ENCODE measurements around the gene NR2F2.

NR2F2 gene

DNA sequence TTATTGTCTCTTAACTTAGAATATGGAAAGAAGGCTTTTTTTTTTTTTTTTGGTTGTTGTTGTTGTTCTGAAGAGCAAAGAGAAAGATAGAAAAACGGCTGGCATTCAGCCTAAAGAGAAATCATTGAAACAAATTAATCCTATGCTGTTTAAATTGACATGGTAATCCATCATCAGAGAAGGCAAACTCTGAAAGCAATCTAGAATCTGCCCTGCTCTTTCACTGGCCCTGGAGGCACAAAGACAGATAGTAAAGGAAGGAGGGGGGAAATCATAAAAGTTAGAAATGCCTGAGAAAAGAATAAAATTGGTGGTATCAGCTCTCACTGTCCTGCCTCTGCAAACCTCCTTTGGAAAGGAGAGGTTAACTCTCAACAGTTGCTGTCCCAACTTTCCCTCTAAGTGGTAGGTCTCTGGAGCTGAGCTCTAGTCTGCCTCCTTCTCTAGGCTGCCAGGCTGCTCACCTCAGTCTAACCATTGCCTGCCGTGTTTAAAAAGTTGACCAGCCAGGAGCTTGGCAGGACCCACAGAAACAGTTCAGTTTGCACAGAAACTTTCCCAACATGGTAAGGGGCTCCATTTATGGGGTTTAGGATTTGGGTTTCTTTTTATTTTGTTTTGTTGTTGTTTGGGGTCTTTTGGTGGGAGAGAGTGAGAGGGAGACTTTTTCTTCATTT is 13.4 kb upstream of the NR2F2 start:
- DNase-seq (ENCODE audit: low spot score): peak; percentile 62

DNA sequence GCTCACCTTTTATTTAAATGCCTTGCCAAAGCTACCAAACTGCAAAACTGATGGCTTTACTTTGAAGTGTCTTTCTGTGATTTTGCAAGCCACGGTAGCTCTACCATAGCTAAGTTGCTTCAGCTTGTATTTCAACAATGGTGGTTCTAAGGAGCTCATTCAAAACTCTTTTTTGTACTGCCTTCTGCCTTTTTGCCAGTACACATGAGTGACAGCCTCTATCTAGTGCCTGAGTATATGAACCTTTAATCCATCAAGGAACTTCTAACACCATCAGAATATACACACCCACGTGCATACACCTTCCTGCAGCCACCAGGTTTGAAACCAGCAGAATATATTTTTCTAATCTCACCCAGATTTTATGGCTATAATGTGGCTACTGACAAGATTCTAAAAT is 10.4 kb upstream of the NR2F2 start:
- DNase-seq (ENCODE audit: low spot score): peak; percentile 49

- peak; percentile 61 for DNase-seq (ENCODE audit: low spot score)
Observed at GRCh38 chr15:96320703-96321638, 9.5 kb upstream of the NR2F2 start.

- DNase-seq (ENCODE audit: low spot score): peak; percentile 64
Observed at GRCh38 chr15:96321639-96322535, 8.6 kb upstream of the NR2F2 start.

GRCh38 chr15:96322536-96323318 is 7.8 kb upstream of the NR2F2 start:
- peak; percentile 54 for DNase-seq (ENCODE audit: low spot score)

DNA sequence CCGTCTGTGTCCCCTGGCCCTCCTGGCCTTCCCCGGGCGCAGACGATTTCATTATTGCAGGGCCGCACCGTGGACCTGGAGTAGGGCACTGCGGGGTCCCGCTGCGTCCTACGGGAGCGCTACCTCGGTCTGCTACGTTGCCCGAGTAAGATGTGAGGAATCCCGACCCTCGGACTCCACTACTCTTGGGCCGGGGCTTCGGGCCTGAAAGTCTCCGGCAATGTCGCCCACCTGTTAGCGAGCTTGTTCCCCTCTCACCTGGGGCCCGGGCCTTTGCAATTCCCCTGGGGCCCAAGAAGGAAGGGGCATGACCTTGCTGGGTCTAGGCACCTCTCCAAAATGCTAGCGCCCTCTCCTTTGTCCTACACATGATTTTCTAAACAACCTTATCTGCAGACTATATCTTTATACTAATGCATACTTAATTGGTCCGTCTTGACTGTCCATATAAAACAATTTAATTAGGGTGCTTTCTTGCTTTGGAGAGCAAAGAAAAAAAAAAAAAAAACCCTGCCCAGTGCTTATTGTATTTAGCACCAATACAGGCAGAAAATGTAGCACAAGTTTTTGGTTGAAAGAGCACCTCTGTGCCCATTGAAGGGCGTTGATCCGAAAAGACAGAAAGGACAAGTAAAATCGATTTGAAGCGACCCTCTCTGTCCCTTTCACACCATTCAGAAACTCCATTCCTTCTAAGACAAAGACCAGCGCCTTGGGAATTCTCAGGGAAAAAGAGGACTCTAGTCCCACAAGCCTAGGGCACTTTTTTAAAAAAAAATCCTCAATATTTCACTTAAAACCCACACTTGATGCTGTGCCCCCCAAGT is 7.0 kb upstream of the NR2F2 start:
- DNase-seq (ENCODE audit: low spot score): peak; percentile 7

DNA sequence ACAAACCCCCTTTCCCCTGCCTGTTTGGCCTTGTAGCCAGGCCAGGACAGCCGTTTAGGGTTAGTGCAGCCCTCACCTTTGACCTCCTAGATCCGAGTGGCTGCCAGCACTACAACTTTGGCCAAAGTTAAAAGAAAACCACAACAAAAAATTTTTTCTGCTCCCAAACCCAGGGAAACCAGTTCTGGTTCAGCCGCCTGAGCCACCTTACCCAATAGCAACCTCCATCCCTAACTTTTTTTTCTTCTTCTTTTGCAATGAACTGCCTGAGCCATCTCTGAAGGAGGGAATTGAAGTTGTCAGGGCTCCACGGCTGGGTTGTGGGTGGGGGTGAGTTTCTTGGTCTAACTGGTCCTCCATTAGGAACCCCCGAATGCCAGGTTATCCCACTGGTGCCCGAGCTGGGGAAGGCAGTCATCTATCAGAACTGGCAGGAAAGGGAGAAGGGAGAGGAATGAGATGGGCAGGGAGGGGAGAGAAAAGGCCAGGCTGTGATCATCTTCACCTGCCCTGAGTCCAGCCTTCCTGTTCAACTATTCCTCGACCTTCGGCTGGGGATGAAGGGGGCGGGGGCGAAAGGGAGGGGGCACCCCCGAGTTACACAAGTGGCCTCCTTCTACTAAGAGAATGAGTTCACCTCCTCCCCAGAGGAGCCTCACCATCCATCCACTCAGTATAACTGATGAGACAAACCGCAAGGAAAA is 6.2 kb upstream of the NR2F2 start:
- peak; percentile 80 for DNase-seq (ENCODE audit: low spot score)

- no peak for DNase-seq (ENCODE audit: low spot score)
Observed at GRCh38 chr15:96324940-96325540, 5.5 kb upstream of the NR2F2 start.

- DNase-seq (ENCODE audit: low spot score): peak; percentile 79
Observed at GRCh38 chr15:96325541-96326327, 4.8 kb upstream of the NR2F2 start.

DNA sequence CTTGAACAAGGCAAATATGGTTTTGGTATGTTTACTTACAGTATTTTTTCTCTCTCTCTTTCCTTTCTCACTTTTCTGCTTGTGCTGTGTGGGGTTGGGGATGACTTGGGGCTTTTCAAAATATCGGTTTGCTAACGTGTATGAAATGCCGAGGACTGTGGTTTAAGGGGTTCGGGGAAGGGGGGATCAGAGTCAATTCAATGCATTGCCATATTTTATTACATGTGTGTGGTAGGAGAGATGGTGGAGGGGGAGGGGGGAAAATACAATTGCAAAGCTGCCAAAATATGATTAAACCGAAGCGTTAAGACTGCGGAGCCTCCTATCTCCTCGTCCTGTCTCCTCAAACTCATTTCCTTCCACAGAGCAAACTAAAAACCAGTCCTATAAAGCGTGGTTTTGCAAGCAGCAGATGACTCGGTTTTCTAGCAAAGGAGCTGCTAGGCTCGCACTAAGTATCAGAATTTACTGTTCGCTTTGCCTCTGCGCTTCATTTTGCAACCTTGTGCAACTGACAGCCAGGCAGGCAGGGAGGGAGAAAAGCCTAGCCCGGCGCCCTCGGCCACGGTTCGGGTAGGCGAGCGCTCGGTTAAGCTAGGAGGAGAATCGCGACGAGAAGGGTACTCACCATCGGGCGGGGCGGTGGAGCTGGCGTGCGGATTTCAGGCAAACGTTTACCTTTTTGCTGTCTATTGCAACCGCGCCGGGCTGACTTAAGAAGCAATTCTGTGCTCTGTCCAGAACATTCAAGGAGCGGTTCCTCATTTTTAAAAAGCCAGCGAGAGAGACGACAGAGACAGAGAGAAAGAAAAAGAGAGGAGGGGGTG is 4.0 kb upstream of the NR2F2 start:
- DNase-seq (ENCODE audit: low spot score): peak; percentile 59

DNA sequence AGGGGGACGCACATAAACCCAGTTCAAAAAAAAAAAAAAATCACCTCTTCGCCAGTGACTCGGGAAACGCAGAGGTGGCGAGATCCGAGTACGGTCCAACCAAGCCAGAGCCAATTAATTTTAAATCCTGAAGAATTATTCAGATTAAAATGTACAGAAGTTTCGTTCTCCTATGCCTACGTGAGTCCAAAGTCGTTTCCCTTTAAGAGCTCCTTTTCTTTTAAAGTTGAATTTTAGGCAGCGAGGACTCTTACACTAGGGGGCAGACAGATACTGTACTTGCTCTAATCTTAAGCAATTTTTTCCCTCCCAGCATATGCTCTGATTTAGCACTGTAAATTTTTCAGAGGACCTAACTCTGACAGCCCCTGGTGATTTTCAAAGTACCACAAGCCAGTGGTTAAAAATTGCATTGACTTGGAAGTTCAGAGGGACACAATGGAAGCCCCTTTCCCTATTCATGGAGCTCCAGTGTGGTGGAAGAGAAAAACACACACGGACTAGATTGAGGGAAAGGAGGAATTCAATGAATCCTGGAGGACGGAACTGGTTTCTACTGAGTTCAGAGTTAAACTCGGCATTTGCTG is 3.3 kb upstream of the NR2F2 start:
- DNase-seq (ENCODE audit: low spot score): peak; percentile 91

- peak; percentile 45 for DNase-seq (ENCODE audit: low spot score)
Observed at GRCh38 chr15:96328181-96328876, 2.2 kb upstream of the NR2F2 start.

GRCh38 chr15:96328877-96329195 is 1.7 kb upstream of the NR2F2 start:
- DNase-seq (ENCODE audit: low spot score): peak; percentile 11

DNA sequence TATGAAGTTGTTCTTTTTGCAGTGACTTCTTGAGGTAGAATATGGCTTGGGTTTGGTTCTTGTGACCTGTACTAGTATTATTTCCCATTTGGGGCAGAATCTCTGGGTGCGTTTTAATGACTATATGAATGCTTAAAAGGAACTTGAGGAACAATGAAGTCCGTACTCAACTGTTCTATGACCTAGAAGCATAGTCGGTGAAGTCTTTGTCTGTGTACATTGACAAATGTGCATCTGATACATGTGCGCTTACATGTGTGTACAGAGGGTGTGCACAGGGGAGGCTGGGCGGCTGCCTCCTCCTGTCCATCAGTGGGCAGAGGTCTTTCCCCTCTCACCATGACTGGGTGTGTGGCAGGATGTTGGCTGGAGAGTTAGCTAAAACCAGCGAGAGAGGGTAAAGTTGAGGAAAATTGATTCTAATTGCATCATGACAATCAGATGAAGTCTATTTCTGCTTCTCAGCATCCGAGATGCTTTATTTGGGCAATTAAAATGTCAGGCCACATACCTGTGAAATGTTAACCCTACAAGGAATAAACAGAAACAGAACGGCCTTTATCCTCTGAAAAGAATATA is 1.0 kb upstream of the NR2F2 start:
- DNase-seq (ENCODE audit: low spot score): peak; percentile 52

- DNase-seq (ENCODE audit: low spot score): no peak
Observed at GRCh38 chr15:96330064-96330449, 443 bp upstream of the NR2F2 start.

- DNase-seq (ENCODE audit: low spot score): no peak
Observed at GRCh38 chr15:96331144-96331944, 844 bp downstream of the NR2F2 start.
